ENCODE measurements around the gene TTC27. TPM values are rescaled to one million over a fixed set of nuclear protein-coding genes. Genes with fewer than 3 reads are reported as not detected.

Gene TTC27
- total and polyA plus RNA-seq, 4 donors, result 3.5 to 13.5 (median 6.3) TPM

- Histone ChIP-seq H3K4me3 (ENCODE audit: low read depth in 1 of 3, low read length in 3 of 3) (no peak overlapping the region), H3K9ac (ENCODE audit: low read depth in 1 of 2, low read length in 2 of 2) (no peak overlapping the region), H3K9me3 (ENCODE audit: control insufficient read depth in 4 of 4, low read length in 3 of 4) (no peaks in the 10 kb centered on the region), H3K36me3 (ENCODE audit: control insufficient read depth in 4 of 4, insufficient read depth in 3 of 4, low read depth in 1 of 4, low read length in 3 of 4) (peaks cover 0 to 1% (median 0%) of the 10 kb centered on the region in 4 donors), H3K27ac (ENCODE audit: low read depth in 1 of 2, low read length in 2 of 2) (no peak overlapping the region), H3K4me1 (ENCODE audit: control insufficient read depth in 4 of 4, insufficient read depth in 4 of 4, low read length in 3 of 4) (no peaks in the 10 kb centered on the region), H3K27me3 (ENCODE audit: control insufficient read depth in 4 of 4, insufficient read depth in 4 of 4, low read length in 3 of 4) (no peaks in the 10 kb centered on the region)
- TF ChIP-seq NR2F2 (IDR thresholded peaks at IDR 0.05) (no peak), ATF3 (IDR thresholded peaks at IDR 0.05) (no peak), HNF4A (conservative IDR thresholded peaks at IDR 0.05) (no peak), JUND (IDR thresholded peaks at IDR 0.05) (no peak), RAD21 (IDR thresholded peaks at IDR 0.05) (no peak), HNF4G (IDR thresholded peaks at IDR 0.05) (no peak), FOXA2 (IDR thresholded peaks at IDR 0.05) (no peak), TAF1 (conservative IDR thresholded peaks at IDR 0.05) (no peak), CTCF (IDR thresholded peaks at IDR 0.05; ENCODE audit: low read depth, low read length, missing input control) (no peak), MAX (IDR thresholded peaks at IDR 0.05) (no peak), FOXA1 (IDR thresholded peaks at IDR 0.05) (no peak), SP1 (IDR thresholded peaks at IDR 0.05) (no peak)
- TF ChIP-seq, protein P1, sequence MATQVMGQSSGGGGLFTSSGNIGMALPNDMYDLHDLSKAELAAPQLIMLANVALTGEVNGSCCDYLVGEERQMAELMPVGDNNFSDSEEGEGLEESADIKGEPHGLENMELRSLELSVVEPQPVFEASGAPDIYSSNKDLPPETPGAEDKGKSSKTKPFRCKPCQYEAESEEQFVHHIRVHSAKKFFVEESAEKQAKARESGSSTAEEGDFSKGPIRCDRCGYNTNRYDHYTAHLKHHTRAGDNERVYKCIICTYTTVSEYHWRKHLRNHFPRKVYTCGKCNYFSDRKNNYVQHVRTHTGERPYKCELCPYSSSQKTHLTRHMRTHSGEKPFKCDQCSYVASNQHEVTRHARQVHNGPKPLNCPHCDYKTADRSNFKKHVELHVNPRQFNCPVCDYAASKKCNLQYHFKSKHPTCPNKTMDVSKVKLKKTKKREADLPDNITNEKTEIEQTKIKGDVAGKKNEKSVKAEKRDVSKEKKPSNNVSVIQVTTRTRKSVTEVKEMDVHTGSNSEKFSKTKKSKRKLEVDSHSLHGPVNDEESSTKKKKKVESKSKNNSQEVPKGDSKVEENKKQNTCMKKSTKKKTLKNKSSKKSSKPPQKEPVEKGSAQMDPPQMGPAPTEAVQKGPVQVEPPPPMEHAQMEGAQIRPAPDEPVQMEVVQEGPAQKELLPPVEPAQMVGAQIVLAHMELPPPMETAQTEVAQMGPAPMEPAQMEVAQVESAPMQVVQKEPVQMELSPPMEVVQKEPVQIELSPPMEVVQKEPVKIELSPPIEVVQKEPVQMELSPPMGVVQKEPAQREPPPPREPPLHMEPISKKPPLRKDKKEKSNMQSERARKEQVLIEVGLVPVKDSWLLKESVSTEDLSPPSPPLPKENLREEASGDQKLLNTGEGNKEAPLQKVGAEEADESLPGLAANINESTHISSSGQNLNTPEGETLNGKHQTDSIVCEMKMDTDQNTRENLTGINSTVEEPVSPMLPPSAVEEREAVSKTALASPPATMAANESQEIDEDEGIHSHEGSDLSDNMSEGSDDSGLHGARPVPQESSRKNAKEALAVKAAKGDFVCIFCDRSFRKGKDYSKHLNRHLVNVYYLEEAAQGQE (IDR thresholded peaks at IDR 0.05), result no peak
- DNase-seq (ENCODE audit: low spot score), result no peak
- 95% methylated on average over 4 of the region's 4 CpGs for WGBS
Observed at GRCh38 chr2:32696439-32696838, 68.6 kb downstream of the TTC27 start.

DNA sequence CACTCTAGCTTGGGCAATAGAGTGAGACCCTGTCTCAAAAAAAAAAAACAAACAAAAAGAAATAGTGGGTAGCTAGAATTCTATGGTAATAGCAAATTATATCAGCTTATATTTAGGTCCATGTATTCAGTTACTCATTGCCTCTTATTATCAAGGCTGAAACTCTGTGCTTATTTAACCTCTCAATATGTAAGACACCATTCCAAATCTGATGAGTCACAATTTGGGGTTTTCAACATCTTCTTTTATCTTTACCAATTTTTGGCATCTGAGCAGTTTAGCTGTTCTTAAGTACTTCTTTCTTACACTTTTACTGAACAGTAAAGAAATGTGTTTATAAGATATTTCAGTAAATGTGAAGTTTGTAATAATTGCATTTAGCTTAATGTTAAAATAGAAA, 69.3 kb downstream of the TTC27 start:
- no peak overlapping the region for H3K4me3 ChIP-seq (ENCODE audit: low read depth in 1 of 3, low read length in 3 of 3)
- no peaks in the 10 kb centered on the region for H3K4me1 ChIP-seq (ENCODE audit: control insufficient read depth in 4 of 4, insufficient read depth in 4 of 4, low read length in 3 of 4)
- H3K27me3 ChIP-seq (ENCODE audit: control insufficient read depth in 4 of 4, insufficient read depth in 4 of 4, low read length in 3 of 4), result no peaks in the 10 kb centered on the region
- no peak overlapping the region for H3K9ac ChIP-seq (ENCODE audit: low read depth in 1 of 2, low read length in 2 of 2)
- no peaks in the 10 kb centered on the region for H3K9me3 ChIP-seq (ENCODE audit: control insufficient read depth in 4 of 4, low read length in 3 of 4)
- peaks cover 0 to 1% (median under 1%) of the 10 kb centered on the region in 4 donors for H3K36me3 ChIP-seq (ENCODE audit: control insufficient read depth in 4 of 4, insufficient read depth in 3 of 4, low read depth in 1 of 4, low read length in 3 of 4)
- H3K27ac ChIP-seq (ENCODE audit: low read depth in 1 of 2, low read length in 2 of 2), result no peak overlapping the region
- no peak for DNase-seq (ENCODE audit: low spot score)
- no peak for TF ChIP-seq CTCF (IDR thresholded peaks at IDR 0.05; ENCODE audit: low read depth, low read length, missing input control)
- no peak for TF ChIP-seq TAF1 (conservative IDR thresholded peaks at IDR 0.05)
- TF ChIP-seq ATF3 (IDR thresholded peaks at IDR 0.05), result no peak
- no peak for TF ChIP-seq FOXA1 (IDR thresholded peaks at IDR 0.05)
- TF ChIP-seq RAD21 (IDR thresholded peaks at IDR 0.05), result no peak
- no peak for TF ChIP-seq GABPA (IDR thresholded peaks at IDR 0.05 in 1 of 2, conservative IDR thresholded peaks at IDR 0.05 in 1 of 2)
- TF ChIP-seq ZBTB33 (IDR thresholded peaks at IDR 0.05), result no peak
- TF ChIP-seq HNF4A (conservative IDR thresholded peaks at IDR 0.05), result no peak
- no peak for TF ChIP-seq NR2F2 (IDR thresholded peaks at IDR 0.05)
- TF ChIP-seq EGR1 (IDR thresholded peaks at IDR 0.05; ENCODE audit: low read depth in 2 of 2), result no peak
- TF ChIP-seq, protein P1 (IDR thresholded peaks at IDR 0.05), result no peak
- TF ChIP-seq HNF4G (IDR thresholded peaks at IDR 0.05), result no peak
- TF ChIP-seq JUND (IDR thresholded peaks at IDR 0.05), result no peak
- TF ChIP-seq FOXA2 (IDR thresholded peaks at IDR 0.05), result no peak
- no peak for TF ChIP-seq MAX (IDR thresholded peaks at IDR 0.05)

All from liver (tissue), 9 donors.